Right ventricle myocardium inferior (tissue), 1 donor: ENCODE measurements around the gene TBX4. TPM values are rescaled to one million over a fixed set of nuclear protein-coding genes. Genes with fewer than 3 reads are reported as not detected.

Experiments
- ATAC-seq: fragments of 200-7000 bp; cut with Tn5 transposase; one replicate; pipeline ENCODE4 v1.9.1; 2020; ENCODE audit warnings: mild to moderate bottlenecking, moderate library complexity
- DNase-seq: peaks from one replicate; pipeline ENCODE4 v3.0.0; 2021; ENCODE audit errors: missing footprints
- intact Hi-C: fragments of 100-400 bp; cut with DNase I; formaldehyde crosslinking; loops from one replicate; pipeline ENCODE4 v1.11.0; 2022
- total RNA-seq: library from RNA; stranded (reverse); fragmentation: NEBNext Ultra II Directional; extraction: Animal tissue kit (Norgen Biotek cat#: 25700); gene quantifications from one replicate; pipeline ENCODE4 v1.2.1, GENCODE V29; 2021
- donor health status: DM: no; HTN: yes; CAD: no; lungs with severe emphysema.

Gene TBX4
- total RNA-seq, 1 donor from 2014 or later = not detected

GRCh38 chr17:61474235-61474927, 22.2 kb downstream of the TBX4 start:
- ATAC-seq = no peak
- intact Hi-C loops = loop anchor here (10.0 kb wide), 1 partner anchor 60 kb away; no protein-coding TSS in a partner anchor
- DNase-seq = no peak

DNA sequence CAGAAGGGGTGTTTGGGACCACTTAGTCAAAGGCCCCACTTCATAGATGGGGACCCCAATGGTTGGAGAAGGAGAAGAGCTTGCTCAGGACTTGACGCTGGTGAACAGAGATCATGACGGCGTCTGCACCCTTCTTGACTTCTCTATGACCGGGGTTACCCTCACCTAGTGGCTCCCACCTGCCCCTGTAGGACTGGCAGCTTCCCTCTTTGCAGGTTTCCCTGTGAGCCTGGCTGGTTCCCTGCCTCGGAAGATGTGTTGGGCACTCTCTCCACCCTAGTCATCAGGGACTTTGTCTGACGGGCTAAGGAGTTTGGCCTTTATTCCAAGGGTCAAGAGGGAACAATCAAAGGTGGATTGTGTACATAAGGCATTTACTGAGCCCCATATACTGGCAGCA, 22.7 kb downstream of the TBX4 start:
- intact Hi-C loops = loop anchor here (10.0 kb wide), 1 partner anchor 60 kb away; no protein-coding TSS in a partner anchor
- DNase-seq (no peak), ATAC-seq (no peak)

DNA sequence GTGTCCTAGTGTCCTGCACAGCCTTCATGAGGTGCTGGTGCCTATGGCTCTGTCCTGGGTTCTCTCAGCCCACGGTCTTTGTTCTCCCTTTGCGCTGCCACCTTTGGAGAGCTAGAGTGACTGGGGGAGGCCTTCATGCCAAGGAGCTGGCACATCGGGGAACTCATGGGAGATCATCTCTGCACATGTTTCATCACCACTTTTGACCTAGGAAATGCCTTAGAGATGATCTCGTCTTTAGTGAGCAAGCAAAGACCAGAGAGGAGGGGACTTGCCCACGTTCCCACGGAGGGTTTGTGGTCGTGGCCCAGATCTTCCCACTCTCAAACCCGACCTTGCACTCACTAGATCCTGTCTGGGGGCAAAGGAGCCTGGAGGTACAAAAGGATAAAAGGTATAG, 23.5 kb downstream of the TBX4 start:
- DNase-seq = no peak
- intact Hi-C loops = loop anchor here (2.0 to 10.0 kb wide), 2 partner anchors 43 to 61 kb away; no protein-coding TSS in a partner anchor
- ATAC-seq = no peak

DNA sequence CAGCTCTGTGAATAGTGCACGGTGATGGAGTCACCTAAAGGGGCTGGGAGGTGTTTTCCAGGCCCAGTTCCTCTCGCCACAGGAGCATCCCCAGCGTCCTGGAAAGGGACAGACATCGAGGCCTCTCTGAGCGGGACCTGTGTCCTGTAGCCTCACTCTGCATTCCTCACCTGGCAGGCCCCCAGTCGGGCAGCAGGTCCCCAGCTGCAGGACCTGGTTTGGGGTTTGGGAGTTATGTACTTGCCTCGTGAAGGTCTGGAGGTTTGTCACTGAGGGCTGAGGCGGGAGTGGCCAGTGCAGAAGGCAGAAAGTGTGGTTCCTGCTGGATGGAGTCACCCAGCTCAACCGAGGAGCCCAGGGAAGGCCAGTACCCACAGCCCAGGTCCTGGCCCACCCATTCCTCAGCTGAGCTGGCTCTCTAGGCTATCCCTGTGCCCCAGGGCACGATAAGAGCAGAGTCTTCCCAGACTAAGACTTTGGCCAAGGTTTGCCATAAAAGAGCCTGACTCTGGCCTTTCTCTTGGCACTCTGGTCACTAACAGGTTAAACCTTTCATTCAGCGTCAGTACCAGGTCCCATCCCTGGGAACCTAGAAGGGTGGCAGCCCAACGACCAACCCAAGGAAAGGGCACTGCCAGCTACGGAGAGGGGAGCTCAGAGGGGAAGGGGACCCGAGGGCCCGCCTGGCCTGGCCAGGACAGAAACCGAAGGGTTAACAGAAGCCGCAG, 24.4 kb downstream of the TBX4 start:
- no peak for DNase-seq
- no peak for ATAC-seq
- intact Hi-C loops = loop anchor here (2.0 to 10.0 kb wide), 2 partner anchors 42 to 62 kb away; no protein-coding TSS in a partner anchor

DNA sequence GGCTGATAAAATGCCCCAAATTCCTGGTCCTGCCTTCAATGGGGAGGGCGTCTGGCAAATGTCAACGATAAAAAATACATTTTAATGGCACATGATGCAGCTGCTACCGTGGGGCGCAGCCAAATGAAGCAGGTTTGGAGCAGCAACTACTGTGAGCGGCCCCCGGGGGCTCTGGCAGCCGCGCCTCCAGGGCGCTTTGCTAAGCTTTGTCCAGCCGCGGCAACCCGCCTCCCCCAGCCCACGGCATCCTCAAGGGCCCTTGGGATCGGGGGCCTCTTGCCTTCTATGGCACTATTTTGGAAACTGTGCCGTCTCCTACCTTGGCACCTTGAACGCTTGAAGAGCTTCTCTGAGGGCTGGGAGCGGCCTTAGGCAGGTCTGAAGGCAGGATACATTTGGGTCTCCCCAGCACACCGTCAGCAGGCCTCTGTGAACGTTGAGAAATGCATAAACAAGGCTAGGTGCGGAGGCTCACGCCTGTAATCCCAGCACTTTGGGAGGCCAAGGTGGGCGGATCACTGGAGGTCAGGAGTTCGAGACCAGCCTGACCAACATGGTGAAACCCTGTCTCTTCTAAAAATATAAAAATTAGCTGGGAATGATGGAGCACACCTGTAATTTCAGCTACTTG, 25.1 kb downstream of the TBX4 start:
- no peak for ATAC-seq
- intact Hi-C loops = loop anchor here (2.0 to 10.0 kb wide), 2 partner anchors 41 to 63 kb away; no protein-coding TSS in a partner anchor
- no peak for DNase-seq

GRCh38 chr17:61478026-61478789, 26.0 kb downstream of the TBX4 start:
- DNase-seq (no peak), ATAC-seq (no peak)
- intact Hi-C loops = loop anchor here (10.0 kb wide), 1 partner anchor 63 kb away; no protein-coding TSS in a partner anchor

- intact Hi-C loops = loop anchor here (10.0 kb wide), 1 partner anchor 64 kb away; no protein-coding TSS in a partner anchor
- DNase-seq = no peak
- no peak for ATAC-seq
Measured at GRCh38 chr17:61478790-61479492, 26.7 kb downstream of the TBX4 start.

DNA sequence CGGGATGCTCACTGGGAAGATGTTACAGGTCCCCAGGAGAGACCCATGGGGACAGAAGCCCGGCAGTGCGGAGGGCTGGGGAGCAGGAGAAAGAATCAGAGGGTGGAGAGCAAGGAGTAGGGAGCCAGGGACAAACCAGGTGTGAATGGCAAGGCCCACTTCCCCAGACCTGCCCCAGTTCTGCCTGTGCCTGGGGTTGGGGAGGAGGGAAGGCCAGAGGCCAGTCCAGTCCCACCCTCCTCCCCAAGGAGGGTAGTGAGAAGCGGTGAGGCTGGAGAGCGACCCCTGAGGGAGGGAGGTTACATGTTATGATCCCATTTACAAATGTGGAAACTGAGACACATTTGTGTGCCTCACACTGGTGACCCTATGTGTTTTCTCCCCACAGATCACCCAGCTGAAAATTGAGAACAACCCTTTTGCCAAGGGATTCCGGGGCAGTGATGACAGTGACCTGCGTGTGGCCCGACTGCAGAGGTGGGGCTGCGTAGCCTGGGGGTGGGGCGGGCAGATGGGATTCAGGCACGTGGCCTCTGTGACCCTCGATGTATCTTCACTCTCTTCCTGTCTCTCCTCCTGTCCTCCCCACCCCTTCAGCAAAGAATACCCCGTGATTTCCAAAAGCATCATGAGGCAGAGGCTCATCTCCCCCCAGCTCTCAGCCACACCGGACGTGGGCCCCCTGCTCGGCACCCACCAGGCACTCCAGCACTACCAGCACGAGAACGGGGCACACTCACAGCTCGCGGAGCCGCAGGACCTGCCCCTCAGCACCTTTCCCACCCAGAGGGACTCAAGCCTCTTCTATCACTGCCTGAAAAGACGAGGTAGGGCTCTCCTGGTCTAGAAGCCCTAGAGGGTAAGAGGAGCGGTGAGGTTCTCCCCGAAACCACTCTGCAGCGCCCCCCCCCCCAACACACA, 27.5 kb downstream of the TBX4 start:
- intact Hi-C loops = loop anchor here (10.0 kb wide), 1 partner anchor 65 kb away; no protein-coding TSS in a partner anchor
- ATAC-seq (no peak), DNase-seq (no peak)

DNA sequence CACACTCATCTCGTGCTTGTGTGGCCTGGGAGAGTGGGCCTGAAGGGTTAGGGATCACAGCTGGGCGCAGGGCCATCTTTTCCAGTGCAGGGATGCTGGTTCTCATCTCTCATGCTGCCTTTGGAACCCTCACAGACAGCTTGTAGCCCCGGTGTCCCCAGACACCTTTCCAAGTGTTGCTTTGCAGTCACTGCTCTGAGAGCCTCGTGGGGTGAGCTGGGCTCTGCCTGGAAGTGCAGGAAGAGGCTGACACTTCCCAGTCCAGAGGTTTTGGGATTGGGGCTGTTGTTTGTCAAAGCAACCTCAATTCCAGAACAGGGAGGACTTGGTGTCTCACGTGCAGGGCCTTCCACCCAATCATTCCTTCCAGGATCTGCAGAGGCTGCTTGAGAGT, 28.2 kb downstream of the TBX4 start:
- DNase-seq (no peak), ATAC-seq (no peak)
- intact Hi-C loops = no loop called here

DNA sequence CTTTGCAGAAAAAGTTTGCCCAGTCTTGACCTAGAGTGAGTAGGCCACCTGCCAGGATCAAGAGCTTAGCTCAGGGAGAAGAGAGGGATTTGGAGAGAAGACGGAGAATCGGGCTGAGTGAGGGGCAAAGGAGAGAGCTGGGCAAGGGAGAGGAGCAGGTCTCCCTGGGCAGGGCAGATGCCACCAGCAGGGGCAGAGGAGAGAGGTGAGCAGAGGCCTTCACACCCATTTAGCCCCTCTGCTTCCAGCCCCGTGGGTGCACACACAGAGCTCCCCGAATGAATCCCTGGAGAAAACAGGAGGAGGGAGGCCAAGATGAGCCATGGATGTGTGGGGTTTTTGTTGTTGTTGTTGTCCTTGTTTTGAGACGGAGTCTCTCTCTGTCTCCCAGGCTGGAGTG, 29.2 kb downstream of the TBX4 start:
- no peak for ATAC-seq
- intact Hi-C loops = no loop called here
- no peak for DNase-seq

GRCh38 chr17:61482467-61482866, 30.2 kb downstream of the TBX4 start:
- ATAC-seq = no peak
- DNase-seq = no peak
- intact Hi-C loops = no loop called here

DNA sequence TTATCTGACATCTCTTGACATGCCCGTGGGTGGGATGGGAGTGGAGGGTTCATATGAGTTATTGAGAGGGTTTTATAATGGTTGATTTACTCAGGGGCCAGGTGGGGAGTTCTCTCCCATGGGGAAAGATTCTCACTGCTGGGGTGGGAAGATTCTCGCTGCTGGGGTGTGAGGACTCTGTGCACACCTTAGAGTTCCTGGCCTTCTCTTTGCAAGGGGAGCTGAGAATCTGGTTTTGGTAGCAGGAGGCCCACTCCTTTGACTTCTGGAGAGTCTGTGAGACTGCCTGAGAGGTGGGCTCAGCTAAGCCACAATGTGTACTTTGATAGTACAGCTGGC, 31.5 kb downstream of the TBX4 start:
- DNase-seq (no peak), ATAC-seq (no peak)
- intact Hi-C loops = no loop called here

DNA sequence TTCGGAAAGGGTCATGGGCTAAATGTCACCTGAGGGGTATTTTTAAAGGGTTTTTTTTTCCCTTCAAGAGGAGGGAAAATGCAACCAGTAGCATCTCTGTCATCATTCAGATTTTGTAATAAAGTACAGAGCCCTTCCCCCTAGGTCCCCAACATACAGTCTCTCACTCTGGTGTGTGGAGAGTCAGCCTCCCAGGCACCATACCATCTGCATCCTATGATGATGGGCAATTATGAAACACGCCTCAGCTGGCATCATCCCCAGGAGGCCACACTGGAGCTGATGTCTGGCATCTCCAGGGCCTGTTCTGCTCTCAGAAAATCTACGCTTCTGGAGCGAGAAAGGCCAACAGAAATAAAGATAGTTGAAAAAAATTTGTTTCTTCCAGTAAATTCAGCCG, 32.0 kb downstream of the TBX4 start:
- DNase-seq (no peak), ATAC-seq (no peak)
- intact Hi-C loops = no loop called here

- ATAC-seq (no peak), DNase-seq (no peak)
- intact Hi-C loops = no loop called here
Measured at GRCh38 chr17:61485067-61485775, 33.0 kb downstream of the TBX4 start.

GRCh38 chr17:61486135-61487120, 34.2 kb downstream of the TBX4 start:
- no peak for DNase-seq
- no peak for ATAC-seq
- intact Hi-C loops = no loop called here
